Raji (cell line): ENCODE results near the gene ERVH48-1.
A peak's percentile ranks its signal among the peaks of the same experiment; 100 is the strongest.

Experiments
- POLR2A ChIP-seq: IDR thresholded peaks from 2 replicates; pipeline ENCODE4 v1.6.1; 2011; ENCODE audit warnings: low read depth, low read length, control low read depth; ENCODE audit not compliant: insufficient read depth

The ERVH48-1 gene

GRCh38 chr21:42925114-42925926 is at the start of gene ERVH48-1:
ERVH48-1 (minus strand) TSS chr21:42925630; CDS start chr21:42919006, 6,624 bp downstream.
- TF ChIP-seq POLR2A = no peak

GRCh38 chr21:42973991-42974831 is 48.8 kb upstream of the ERVH48-1 start, which contains the start of gene PKNOX1:
PKNOX1 (plus strand) TSS chr21:42974562; CDS start chr21:43004382, 29,820 bp downstream.
- TF ChIP-seq POLR2A = peak; percentile 42; the same call in 1 of the 2 replicates

- TF ChIP-seq POLR2A = no peak
These were observed 48.0 kb upstream of the ERVH48-1 start for GRCh38 chr21:42973309-42973990.

GRCh38 chr21:42971897-42972275 is 46.5 kb upstream of the ERVH48-1 start:
- no peak for TF ChIP-seq POLR2A

- no peak for TF ChIP-seq POLR2A
These were observed 45.7 kb upstream of the ERVH48-1 start for GRCh38 chr21:42970946-42971653.

GRCh38 chr21:42969193-42969600 is 43.8 kb upstream of the ERVH48-1 start:
- no peak for TF ChIP-seq POLR2A

GRCh38 chr21:42965211-42965560 is 39.8 kb upstream of the ERVH48-1 start:
- no peak for TF ChIP-seq POLR2A

GRCh38 chr21:42964546-42965210 is 39.2 kb upstream of the ERVH48-1 start:
- no peak for TF ChIP-seq POLR2A

- no peak for TF ChIP-seq POLR2A
These were observed 38.7 kb upstream of the ERVH48-1 start for GRCh38 chr21:42964086-42964485.

GRCh38 chr21:42962380-42963007 is 37.1 kb upstream of the ERVH48-1 start:
- TF ChIP-seq POLR2A = no peak

- no peak for TF ChIP-seq POLR2A
These were observed 34.3 kb upstream of the ERVH48-1 start for GRCh38 chr21:42959728-42960127.

GRCh38 chr21:42956824-42957630 is 31.6 kb upstream of the ERVH48-1 start:
- no peak for TF ChIP-seq POLR2A

- no peak for TF ChIP-seq POLR2A
These were observed 16.8 kb upstream of the ERVH48-1 start for GRCh38 chr21:42942244-42942643.
